H1 (cell line): Measurements from ENCODE around the gene B3GALT5. TPM values are rescaled to one million over a fixed set of nuclear protein-coding genes. Genes with fewer than 3 reads are reported as not detected.

Source experiments
- CHD1 ChIP-seq: IDR thresholded peaks from 2 replicates; pipeline ENCODE4 v1.6.1; 2012; ENCODE audit warnings: low read depth, low read length, improper control_type of control experiment
- CREB1 ChIP-seq: IDR thresholded peaks from 2 replicates; pipeline ENCODE4 v1.6.1; 2012; ENCODE audit warnings: inconsistent platforms
- CTBP2 ChIP-seq: IDR thresholded peaks from 2 replicates; pipeline ENCODE4 v1.7.0; 2011; ENCODE audit warnings: borderline replicate concordance, mild to moderate bottlenecking, moderate library complexity, mixed read lengths, low read length; ENCODE audit not compliant: insufficient read depth, insufficient read length
- GABPA ChIP-seq: IDR thresholded peaks from 2 replicates; pipeline ENCODE4 v1.6.1; 2011; ENCODE audit warnings: mild to moderate bottlenecking, low read length, moderate library complexity, borderline replicate concordance; ENCODE audit not compliant: insufficient read depth
- JUN ChIP-seq: IDR thresholded peaks from 2 replicates; pipeline ENCODE4 v1.6.1; 2011; ENCODE audit warnings: low read depth, mild to moderate bottlenecking, improper control_type of control experiment, low read length
- KDM1A ChIP-seq: fragments of 200-600, 300-600 bp; sonication (generic); IDR thresholded peaks from 2 replicates; pipeline ENCODE4 v1.7.1; 2016; ENCODE audit warnings: mild to moderate bottlenecking, low read length, borderline replicate concordance
- SIN3A ChIP-seq, 2 experiments: IDR thresholded peaks in 1 of 2; conservative IDR thresholded peaks in 1 of 2; 2 replicates each; pipeline ENCODE4 v1.6.1; 2011 to 2012; ENCODE audit warnings: low read length in 2 of 2, improper control_type of control experiment in 1 of 2, low read depth in 1 of 2, mild to moderate bottlenecking in 1 of 2
- SP2 ChIP-seq: IDR thresholded peaks from 2 replicates; pipeline ENCODE4 v1.6.1; 2012; ENCODE audit warnings: mild to moderate bottlenecking, low read length, inconsistent platforms
- TAF1 ChIP-seq: IDR thresholded peaks from 2 replicates; pipeline ENCODE4 v1.6.1; 2011; ENCODE audit warnings: mild to moderate bottlenecking, low read depth, low read length
- TBP ChIP-seq: IDR thresholded peaks from 2 replicates; pipeline ENCODE4 v1.6.1; 2011; ENCODE audit warnings: low read depth, low read length, improper control_type of control experiment
- TCF12 ChIP-seq: IDR thresholded peaks from 2 replicates; pipeline ENCODE4 v1.6.1; 2011; ENCODE audit warnings: low read depth, mild to moderate bottlenecking, low read length
- polyA plus RNA-seq, 7 experiments: library from polyadenylated mRNA; depleted of rRNA in 3 of 7; stranded (reverse) in 5 of 7; unstranded in 2 of 7; fragments of >200 nt in 5 of 7; fragments of 200-250 nt in 2 of 7; gene quantifications; 1 replicate in 5 of 7; 2 replicates in 1 of 7; 4 replicates in 1 of 7; pipeline versions ENCODE4 v1.2.1 to v1.2.3, GENCODE V29; 2011 to 2013; ENCODE audit warnings: missing spikeins in 2 of 7, mixed read lengths in 2 of 7
- total RNA-seq: library from RNA; stranded (reverse); fragmentation: NEBNext Ultra II Directional; extraction: Animal tissue kit (Norgen Biotek cat#: 25700); gene quantifications from 2 replicates; pipeline ENCODE4 v1.2.1, GENCODE V29; 2021
- TF ChIP-seq, protein P1 (sequence below): IDR thresholded peaks from 2 replicates; pipeline ENCODE4 v1.6.1; 2011; ENCODE audit warnings: low read depth, mild to moderate bottlenecking, low read length; ENCODE audit not compliant: insufficient read depth

Gene B3GALT5
- total and polyA plus RNA-seq, 2 of the 8 experiments (the other 6 are each of a cell fraction or from before 2014, with no cell fraction given), result 11.9 to 25.1 TPM

DNA sequence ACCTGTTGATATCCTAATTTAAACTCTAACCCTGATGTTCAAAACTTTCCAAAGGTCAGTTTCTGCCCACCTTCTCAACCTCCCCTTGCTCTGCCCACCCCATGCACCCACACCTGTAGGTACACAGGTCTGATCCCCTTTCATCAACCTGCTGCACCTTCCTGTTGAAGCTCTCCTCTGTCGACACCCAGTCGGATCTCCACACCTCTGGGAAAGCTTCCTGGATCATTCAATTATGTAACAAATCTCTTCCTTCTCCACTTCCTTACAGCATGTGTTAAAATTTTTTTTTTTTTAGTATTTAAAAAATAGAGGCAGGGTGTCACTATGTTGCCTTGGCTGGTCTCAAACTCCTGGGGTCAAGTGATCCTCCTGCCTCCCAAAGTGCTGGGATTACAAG is 87.6 kb downstream of the B3GALT5 start (continued):
- no peak for TF ChIP-seq KDM1A
- TF ChIP-seq JUN, result no peak
- TF ChIP-seq TCF12, result no peak
- no peak for TF ChIP-seq TAF1
- TF ChIP-seq TBP, result no peak
- no peak for TF ChIP-seq SP2
- TF ChIP-seq, protein P1, sequence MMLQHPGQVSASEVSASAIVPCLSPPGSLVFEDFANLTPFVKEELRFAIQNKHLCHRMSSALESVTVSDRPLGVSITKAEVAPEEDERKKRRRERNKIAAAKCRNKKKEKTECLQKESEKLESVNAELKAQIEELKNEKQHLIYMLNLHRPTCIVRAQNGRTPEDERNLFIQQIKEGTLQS, result no peak
- no peak for TF ChIP-seq CREB1
- TF ChIP-seq SIN3A (conservative IDR thresholded peaks at IDR 0.05 in 1 of 2, IDR thresholded peaks at IDR 0.05 in 1 of 2; ENCODE audit: low read depth in 1 of 2, low read length in 2 of 2), result no peak
- no peak for TF ChIP-seq GABPA
- no peak for TF ChIP-seq CHD1
- TF ChIP-seq CTBP2, result no peak
